ENCODE data around the gene PRDM16.

- TF ChIP-seq CTCF (conservative IDR thresholded peaks at IDR 0.05; ENCODE audit: low read depth, low read length) (no peak), EZH2 (IDR thresholded peaks at IDR 0.05; ENCODE audit: low read length, unreplicated experiment) (no peak), EZH2phosphoT487 (IDR thresholded peaks at IDR 0.05; ENCODE audit: borderline replicate concordance, low read length) (no peak)
Observed at GRCh38 chr1:3422638-3423037, 353.6 kb downstream of the PRDM16 start.
